DMS 273 (cell line): ENCODE measurements around the gene NXPH1.

Experiments used
- DNase-seq: peaks from one replicate; lab custom pipeline; 2025; ENCODE audit not compliant: unreplicated experiment; lab: John Stamatoyannopoulos, UW

The NXPH1 gene

GRCh38 chr7:8585591-8585990 lies 152.2 kb downstream of the NXPH1 start:
- no peak for DNase-seq

- DNase-seq: no peak
Observed at GRCh38 chr7:8590225-8590624, 156.8 kb downstream of the NXPH1 start.

GRCh38 chr7:8590791-8591190 lies 157.4 kb downstream of the NXPH1 start:
- no peak for DNase-seq

DNA sequence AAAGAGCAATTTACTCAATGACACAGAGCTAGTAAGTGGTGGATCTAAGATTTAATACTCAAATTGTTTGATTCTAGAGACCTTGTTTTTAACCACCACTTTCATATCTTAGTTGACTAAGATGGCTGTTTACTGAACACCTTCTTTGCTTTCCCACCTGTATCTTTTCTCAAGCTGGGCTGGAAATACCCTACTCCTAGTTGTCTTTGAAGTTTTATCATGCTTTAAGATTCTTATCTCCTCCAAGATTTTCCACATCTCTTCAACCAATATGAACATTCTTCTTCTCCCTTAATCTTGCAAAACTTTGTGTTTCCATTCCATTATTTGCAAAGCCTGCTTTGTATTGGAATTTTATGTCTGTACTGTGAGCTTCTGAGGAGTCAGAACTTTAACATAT lies 157.9 kb downstream of the NXPH1 start:
- no peak for DNase-seq

DNA sequence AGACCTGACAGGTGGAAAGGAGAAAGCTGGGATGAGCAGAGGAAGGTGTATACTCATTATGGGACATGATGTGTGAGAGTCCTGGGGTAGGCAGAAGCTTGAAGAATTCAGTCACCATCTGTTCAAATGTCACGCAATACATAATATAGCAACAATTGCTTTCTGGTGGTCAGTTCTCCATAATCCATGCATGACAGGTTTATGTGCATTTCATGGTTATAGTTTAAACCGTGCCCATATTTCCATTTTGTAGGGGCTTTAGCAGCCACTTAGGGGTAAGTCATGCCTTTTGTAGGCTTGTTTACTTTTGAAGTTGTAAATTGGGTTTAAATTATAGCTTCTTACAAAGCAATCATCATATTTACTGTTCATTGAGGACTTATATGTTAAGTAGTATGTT lies 158.8 kb downstream of the NXPH1 start:
- DNase-seq: no peak

GRCh38 chr7:8594115-8594514 lies 160.7 kb downstream of the NXPH1 start:
- no peak for DNase-seq

DNA sequence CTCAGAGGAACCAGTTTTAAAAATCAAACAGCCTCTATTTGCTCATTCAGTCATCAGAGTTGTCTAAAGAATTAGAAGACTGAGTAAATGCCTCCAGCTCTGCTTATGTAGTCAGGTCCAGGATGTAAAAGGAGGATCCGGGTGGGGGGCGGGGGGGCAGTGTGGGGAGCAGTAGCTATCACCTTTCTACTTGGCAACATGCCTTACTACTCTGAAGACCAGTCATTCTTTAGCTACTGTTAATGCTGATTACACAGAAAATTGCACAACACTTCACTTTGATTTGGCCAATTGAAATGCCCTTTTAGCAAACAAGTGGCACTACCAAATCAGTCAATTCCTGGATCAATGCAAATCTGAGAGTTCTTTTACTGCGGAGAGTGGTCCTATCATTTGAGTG lies 164.2 kb downstream of the NXPH1 start:
- peak; percentile 11 for DNase-seq

- no peak for DNase-seq
Observed at GRCh38 chr7:8601121-8601520, 167.7 kb downstream of the NXPH1 start.

GRCh38 chr7:8605221-8605620 lies 171.8 kb downstream of the NXPH1 start:
- no peak for DNase-seq

GRCh38 chr7:8612584-8612983 lies 179.2 kb downstream of the NXPH1 start:
- DNase-seq: no peak

- DNase-seq: no peak
Observed at GRCh38 chr7:8613191-8613590, 179.8 kb downstream of the NXPH1 start.

- DNase-seq: no peak
Observed at GRCh38 chr7:8615019-8615418, 181.6 kb downstream of the NXPH1 start.

DNA sequence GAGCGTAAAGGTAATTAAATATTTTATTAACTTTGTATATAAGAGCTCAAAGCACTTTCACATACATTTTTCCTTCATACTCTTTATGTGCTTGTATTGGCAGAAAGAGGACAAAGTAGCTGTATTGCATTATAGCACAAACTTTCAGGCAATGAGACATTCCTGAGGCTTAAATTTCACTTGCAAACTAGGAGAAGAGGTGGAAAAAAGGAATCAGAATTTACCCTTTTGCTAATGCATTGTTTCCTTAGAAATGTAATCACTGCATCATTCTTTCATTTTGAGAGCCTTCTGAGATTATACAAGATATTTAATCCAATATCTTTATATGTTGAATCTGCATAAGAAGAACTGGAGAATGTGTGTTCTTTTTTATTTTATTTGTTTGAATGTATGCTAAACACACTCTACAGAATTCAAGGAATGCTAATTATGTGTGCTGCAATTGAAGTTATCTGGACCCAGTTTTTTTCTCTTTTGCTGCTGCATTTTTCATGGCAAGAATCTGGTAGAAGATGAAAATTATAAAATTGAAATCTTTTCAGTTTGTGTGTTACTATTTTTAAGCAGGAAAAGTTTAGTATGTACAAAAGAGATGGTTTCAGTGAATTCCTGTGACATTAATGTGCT lies 185.1 kb downstream of the NXPH1 start:
- DNase-seq: no peak

DNA sequence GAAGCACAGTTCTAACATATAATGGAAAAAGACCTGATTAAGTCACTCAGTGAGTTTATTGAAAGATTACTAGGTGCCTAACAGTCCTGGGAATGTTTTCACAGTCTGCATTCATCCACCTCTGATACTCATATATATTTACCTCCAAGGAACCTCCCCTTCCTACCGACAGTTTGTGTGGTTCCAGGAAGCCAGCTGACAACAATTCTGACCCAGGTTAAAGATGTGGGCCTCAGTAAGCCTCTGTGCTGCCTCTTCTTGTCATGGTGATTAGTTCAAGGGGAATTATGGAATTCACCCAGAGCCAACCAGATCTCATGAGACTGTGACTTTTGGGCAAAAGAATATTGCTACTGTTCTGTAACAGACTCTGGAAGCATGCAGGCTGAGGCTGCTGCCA lies 186.8 kb downstream of the NXPH1 start:
- no peak for DNase-seq

GRCh38 chr7:8625612-8626011 lies 192.2 kb downstream of the NXPH1 start:
- DNase-seq: no peak

- DNase-seq: peak; percentile 46
Observed at GRCh38 chr7:8627325-8627724, 193.9 kb downstream of the NXPH1 start.

DNA sequence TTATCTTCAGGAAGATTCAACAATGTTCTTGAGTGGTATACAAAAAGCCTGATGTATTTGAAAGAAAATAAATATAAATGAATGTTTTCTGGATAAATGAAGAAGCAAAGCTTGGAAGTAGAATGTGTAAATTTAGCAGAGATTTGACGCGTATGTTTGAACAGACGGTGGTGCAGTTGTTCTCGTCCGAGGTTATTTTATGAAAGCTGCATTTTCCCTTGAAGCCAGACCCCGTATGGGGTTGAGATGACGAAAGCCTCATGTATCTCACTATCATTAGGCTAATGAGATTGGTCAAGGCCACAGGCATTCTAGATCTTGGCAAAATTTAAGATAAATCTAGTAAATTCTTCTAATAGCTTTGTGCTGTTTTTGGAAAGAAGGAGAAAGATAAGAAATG lies 195.2 kb downstream of the NXPH1 start:
- no peak for DNase-seq

DNA sequence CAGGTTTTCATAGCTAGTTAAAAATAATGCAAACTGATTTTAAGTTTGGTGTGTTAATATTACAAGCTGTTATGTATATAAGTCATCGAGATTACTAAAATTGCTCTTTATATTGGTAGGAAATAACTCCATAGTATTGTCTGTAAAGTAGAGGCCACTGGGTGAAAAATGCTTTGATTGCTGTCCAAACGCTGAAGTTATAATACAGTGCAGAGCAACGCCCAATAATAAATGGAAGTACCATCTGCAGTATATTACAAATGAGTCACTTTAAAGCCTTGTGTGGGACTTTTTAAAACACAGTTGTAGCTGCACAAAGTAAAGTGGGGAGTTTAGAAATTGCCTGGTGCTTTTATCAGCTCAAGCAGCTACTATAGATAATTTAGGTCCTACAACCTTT lies 196.1 kb downstream of the NXPH1 start:
- no peak for DNase-seq

- no peak for DNase-seq
Observed at GRCh38 chr7:8637322-8637721, 203.9 kb downstream of the NXPH1 start.

GRCh38 chr7:8638076-8638475 lies 204.7 kb downstream of the NXPH1 start:
- peak; percentile 85 for DNase-seq

GRCh38 chr7:8639668-8640067 lies 206.3 kb downstream of the NXPH1 start:
- no peak for DNase-seq

- no peak for DNase-seq
Observed at GRCh38 chr7:8640671-8641070, 207.3 kb downstream of the NXPH1 start.

- no peak for DNase-seq
Observed at GRCh38 chr7:8668627-8669500, 235.5 kb downstream of the NXPH1 start.
